ENCODE results near the gene HAUS2.

GRCh38 chr15:42544853-42545629 is 3.6 kb upstream of the HAUS2 start:
- no peak for TF ChIP-seq CTCF (conservative IDR thresholded peaks at IDR 0.05)
- no peak for TF ChIP-seq EZH2 (IDR thresholded peaks at IDR 0.05; ENCODE audit: low read depth)
